GM18519 (cell line): ENCODE results near the gene PTBP3.

ENCODE experiments used
- ATAC-seq: cut with Tn5 transposase; IDR thresholded peaks from one replicate; pipeline ENCODE4 v1.9.1; 2021; ENCODE audit warnings: mild to moderate bottlenecking, moderate library complexity; ENCODE audit not compliant: unreplicated experiment, low FRiP score

The PTBP3 gene

DNA sequence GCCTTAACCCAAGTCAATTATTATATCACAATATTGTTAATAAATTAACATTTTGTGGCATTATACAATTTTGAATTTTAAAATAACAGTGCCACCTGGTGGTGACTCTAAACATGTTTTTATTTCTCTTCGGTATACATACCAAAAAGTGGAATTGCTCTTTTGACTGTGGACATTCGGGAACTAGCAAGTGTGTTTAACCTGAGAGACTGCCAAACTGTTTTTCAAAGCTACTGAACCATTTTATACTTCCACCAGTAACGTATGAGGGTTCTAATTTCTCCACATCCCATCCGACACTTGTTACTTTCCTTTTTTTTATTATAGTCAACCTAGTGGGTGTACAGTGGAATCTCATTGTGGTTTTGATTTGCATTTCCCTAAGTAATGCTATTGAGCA is 28.2 kb upstream of the PTBP3 start:
- ATAC-seq = no peak

- no peak for ATAC-seq
Observed at GRCh38 chr9:112360047-112360804, 26.8 kb upstream of the PTBP3 start.

GRCh38 chr9:112355427-112355897 is 22.0 kb upstream of the PTBP3 start:
- ATAC-seq = no peak

- ATAC-seq = no peak
Observed at GRCh38 chr9:112354081-112354743, 20.8 kb upstream of the PTBP3 start.

DNA sequence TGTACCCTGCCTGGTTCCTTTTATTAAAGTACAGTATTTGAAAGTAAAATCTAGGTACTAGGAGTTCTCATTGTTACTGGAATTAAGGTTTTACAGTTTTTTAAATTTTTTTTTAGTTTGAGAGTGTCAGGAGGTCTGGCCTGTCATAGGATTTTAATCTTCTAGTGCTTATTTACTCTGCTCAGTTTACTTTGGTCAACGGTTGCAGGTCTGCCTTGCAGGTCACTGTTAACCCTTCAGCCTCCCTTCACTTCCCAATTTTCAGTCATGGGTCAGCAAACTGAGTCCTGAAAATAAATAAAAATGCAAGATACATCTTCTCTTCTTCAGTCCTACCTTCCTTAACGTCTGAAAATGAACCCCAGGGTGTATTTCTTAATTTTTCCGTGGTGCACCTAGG is 18.8 kb upstream of the PTBP3 start:
- ATAC-seq = no peak

- ATAC-seq = no peak
Observed at GRCh38 chr9:112351184-112351583, 17.8 kb upstream of the PTBP3 start.

DNA sequence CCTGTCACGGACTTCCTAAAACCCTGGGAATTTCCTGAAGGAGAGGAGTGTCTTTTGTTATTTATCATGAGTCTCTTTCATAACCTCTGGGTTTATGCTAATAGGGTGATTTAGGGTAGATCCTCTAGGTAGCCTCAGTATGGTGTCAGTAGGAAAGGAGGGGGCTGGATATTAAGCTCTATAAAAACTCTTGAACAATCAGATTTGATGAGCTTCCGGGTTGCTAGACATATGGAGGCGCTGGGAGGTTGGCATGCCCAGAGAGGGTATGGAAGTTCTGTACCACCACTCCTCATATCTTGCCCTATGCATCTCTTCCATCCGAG is 15.6 kb upstream of the PTBP3 start:
- no peak for ATAC-seq

DNA sequence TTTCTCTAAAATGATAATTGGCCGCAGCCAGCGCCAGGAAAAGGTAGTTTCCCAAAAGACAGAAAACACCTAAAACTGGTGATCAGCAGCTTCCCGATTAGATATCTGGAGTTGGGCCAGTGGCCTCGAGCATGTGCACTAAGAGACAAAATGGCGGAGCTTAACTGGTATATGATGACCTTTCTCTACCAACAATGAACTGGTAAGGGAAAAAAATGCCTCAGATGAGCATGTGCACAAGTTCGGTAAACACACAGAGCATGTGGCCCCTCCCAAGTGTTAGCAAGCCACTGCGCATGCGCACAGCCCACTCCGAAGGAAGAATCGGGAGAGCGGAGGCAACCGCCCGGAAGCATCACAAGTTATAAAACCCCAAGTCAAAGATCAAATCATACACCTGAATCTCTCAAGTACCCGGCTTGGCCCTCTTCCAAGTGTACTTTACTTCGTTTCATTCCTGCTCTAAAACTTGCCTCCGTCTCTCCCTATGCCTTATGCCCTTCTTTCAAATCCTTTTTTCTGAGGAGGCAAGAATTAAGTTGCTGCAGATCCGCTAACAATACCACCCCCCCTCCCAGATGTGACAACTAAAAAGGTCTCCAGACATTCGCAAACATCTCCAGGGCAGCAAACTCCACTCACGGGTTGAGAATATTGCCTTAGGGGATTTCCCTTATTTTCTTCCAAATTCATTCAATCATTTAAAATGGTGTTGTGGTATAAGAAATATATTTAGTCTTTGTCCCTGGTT is 15.0 kb upstream of the PTBP3 start:
- ATAC-seq = no peak

- ATAC-seq = no peak
Observed at GRCh38 chr9:112341730-112342129, 8.3 kb upstream of the PTBP3 start.

DNA sequence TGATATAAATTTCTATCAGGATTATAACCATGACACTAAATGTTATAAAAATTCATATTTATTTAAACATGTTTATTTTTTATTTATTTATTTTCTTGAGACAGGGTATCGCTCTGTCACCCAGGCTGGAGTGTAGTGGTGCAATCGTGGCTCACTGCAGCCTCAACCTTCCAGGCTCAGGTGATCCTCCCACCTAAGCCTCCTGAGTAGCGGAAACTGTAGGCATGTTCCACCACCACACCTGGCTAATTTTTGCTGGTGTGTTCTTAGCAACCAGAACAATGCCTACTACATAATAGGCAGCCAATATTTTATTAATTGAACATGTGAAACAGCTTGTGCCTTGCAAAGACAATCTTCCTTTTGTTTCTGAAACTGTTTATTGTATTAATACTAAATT is 6.5 kb upstream of the PTBP3 start:
- ATAC-seq = no peak

- ATAC-seq = no peak
Observed at GRCh38 chr9:112338561-112338960, 5.1 kb upstream of the PTBP3 start.

GRCh38 chr9:112337547-112337946 is 4.1 kb upstream of the PTBP3 start:
- ATAC-seq = no peak

DNA sequence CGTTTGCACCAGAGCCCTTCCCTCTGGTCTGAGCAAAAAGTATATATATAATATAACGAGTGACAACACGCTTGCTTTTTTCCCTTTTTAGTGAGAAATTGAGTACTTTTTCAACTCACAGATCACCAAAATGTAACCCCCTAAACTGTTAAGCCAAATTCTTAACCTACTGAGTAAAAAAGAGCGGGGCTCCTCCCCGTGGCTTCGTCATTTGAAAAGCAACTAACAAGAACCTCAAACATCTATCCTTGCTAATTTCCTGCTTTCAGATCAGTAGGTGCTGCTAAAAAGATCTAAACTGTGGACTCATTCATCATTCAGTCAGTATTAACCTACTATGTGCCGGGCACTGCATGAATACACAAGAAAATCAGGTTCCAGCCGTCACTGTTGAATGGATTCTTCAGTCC is 1.0 kb upstream of the PTBP3 start:
- no peak for ATAC-seq

DNA sequence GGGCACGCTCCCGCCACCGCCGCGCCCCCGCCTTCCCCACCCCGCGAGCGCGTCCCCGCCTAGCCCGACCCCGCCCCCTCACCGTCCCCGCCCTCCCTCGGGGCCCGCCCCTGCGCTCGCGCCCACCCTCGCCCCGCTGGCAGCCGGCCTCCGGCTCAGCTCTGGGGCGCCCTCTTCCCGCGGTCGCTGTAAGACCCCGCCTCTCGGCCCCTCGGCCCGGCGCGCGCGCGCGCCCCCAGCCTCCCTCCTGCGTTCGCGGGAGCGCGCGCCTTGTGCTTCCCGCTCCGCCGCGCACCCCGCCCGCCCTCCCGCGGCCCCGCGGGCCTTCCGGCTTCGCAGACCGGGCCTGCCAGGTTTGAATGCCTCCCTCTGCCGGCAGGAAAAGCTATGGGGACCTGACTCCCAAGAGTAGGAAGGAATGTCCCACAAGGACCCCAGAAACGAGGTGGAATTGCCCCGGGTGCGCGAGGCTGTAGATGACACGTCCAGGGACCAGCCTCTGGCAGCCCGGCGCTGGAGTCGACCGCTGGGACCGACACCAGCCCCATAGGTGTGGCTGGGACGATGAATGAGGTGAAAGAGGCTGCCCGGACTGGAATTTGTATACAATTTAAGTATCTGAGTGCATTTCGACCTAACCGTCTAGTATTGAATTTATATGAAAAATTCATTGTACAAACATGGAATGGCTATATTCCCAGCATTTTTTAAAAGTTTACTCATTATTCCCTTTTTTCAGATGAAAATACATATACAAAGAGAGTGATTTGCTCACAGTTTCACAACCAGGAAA is 416 bp upstream of the PTBP3 start:
- ATAC-seq = peak; percentile 63

GRCh38 chr9:112332674-112332976 is 794 bp downstream of the PTBP3 start:
- ATAC-seq = no peak

DNA sequence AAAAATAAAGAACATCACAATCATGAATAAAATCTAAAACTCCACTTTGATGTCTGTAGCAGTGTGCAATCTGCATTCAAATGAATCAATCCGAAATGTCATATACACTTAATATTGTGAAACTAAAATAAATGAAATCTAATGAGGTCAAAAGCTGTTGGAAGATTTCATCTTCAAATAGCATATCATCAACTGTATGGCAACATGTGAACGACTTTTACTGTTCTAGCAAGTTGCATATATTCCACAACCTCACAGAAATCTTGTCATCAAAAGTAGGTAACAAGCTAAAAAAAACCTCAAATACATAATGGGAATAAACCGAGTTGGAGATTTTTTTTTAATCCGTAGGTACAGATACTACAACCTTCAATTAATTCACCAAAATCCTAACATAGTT is 1.2 kb downstream of the PTBP3 start:
- no peak for ATAC-seq

GRCh38 chr9:112331674-112331952 is 1.8 kb downstream of the PTBP3 start:
- no peak for ATAC-seq

DNA sequence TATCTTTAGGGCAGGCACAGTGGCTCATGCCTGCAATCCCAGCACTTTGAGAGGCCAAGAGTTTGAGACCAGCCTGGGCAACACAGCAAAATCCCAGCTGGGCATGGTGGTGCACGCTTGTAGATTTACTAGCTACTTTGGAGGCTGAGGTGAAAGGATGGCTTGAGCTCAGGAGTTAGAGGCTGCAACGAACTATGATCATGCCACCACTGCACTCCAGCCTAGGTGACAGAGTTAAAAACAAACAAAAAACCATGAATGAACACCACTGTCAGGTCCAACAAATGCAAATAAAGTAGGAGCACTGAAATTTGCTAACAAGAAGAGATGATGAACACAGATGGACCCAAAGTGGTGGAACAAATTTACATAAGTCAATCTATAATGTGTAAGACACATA is 4.9 kb downstream of the PTBP3 start:
- no peak for ATAC-seq

DNA sequence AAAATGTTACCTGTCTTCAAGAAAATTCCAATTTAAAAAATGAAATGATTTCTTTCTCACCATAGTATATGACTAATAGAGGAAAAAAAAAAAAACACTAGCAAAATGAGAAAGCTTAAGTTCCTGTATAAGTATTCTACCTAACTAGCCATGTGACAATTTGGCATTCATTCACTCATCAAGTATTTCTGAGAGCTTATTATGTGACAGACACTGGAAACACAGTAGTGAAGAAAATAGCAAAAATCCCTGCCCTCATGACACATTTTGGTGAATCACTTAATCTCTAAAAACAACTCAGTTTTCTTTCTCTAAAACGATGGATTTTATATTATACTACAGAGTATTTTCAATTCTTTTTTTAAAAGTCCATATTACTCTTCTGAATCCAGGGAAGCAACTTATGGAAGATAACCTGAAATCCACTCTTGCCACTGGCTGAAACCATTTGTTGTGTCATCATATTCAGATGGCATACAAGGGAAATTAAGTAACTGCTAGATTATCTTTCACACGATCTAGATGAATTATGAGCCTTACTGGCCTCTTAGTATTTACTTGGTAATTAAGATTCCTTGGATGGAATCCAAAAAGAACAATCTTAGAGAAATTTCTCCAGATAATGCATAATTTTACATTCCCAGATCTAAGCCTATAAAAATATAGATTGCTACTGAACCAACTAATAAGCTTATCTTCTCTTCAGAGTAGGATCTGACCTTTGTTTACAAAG is 5.5 kb downstream of the PTBP3 start:
- no peak for ATAC-seq

DNA sequence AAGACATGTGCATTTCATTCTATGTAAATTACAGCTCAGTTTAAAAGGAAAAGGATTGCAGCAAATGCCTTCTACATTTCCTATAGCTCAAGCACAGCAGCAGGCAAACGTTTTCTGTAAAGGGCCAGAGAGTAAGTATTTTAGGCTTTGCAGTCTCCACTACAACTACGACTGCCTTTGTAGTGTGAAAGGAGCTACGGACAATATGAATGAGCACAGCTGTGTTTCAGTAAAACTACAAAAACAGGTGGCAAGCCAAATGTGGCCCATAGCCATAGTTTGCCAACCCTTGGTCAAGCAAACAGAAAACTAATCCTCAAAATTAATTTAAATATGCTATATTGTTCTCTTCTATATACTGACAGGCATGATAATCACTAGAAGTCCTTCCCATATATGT is 7.2 kb downstream of the PTBP3 start:
- ATAC-seq = no peak

GRCh38 chr9:112325600-112325999 is 7.8 kb downstream of the PTBP3 start:
- ATAC-seq = no peak
